ENCODE results near the gene CEP78. TPM values are rescaled to one million over a fixed set of nuclear protein-coding genes. Genes with fewer than 3 reads are reported as not detected.

CEP78 gene
- total RNA-seq, 1 experiment from 2014 or later: 57.8 TPM

GRCh38 chr9:78324068-78324650 is 88.3 kb downstream of the CEP78 start:
- H2BK120ac ChIP-seq (ENCODE audit: low read depth, low read length, poor library complexity, severe bottlenecking): no peak overlapping the region
- H3K4me2 ChIP-seq (ENCODE audit: insufficient read depth, insufficient read length, low read length): no peak overlapping the region
- H3K27ac ChIP-seq (ENCODE audit: insufficient read length, low read depth, low read length): no peak overlapping the region
- peaks cover 3% of the 10 kb centered on the region; the same call in 1 of the 2 replicates for H3K79me2 ChIP-seq (ENCODE audit: insufficient read depth, low read length)
- H3K27ac Mint-ChIP-seq: peak overlapping the region; percentile 78 to 95 (median 83); a peak in 5 of 7 replicates
- no peak overlapping the region for H2AK5ac ChIP-seq (ENCODE audit: insufficient read length, low read length)
- H4K20me1 ChIP-seq (ENCODE audit: control insufficient read depth, insufficient read depth, insufficient read length): no peaks in the 10 kb centered on the region
- no peak overlapping the region for H3K18ac ChIP-seq (ENCODE audit: insufficient read length, low read depth, low read length)
- no peak overlapping the region for H3K4me3 Mint-ChIP-seq
- H3K23ac ChIP-seq (ENCODE audit: insufficient read length, low read depth, low read length): no peak overlapping the region
- no peak overlapping the region for H3K56ac ChIP-seq (ENCODE audit: insufficient read length, low read depth, low read length)
- no peak overlapping the region for H4K8ac ChIP-seq (replicated peaks; ENCODE audit: insufficient read length, low read depth, low read length)
- no peak overlapping the region for H3K4ac ChIP-seq (ENCODE audit: low read depth, low read length)
- H3K9me3 ChIP-seq (ENCODE audit: control insufficient read depth, low read depth, low read length): no peaks in the 10 kb centered on the region
- no peak overlapping the region for H3K14ac ChIP-seq (ENCODE audit: insufficient read depth, low read length)
- H2BK15ac ChIP-seq (ENCODE audit: low read depth, low read length): no peak overlapping the region
- WGBS (ENCODE audit: extremely low coverage, insufficient read length, low lambda C conversion rate): no CpG with 5 or more reads among the region's 10 CpGs
- no peak overlapping the region for H3T11ph ChIP-seq (ENCODE audit: low read length)
- H3K9me3 Mint-ChIP-seq: peaks cover 0 to 8% of the 10 kb centered on the region in 2 experiments; a peak in 2 of 5 replicates
- H2BK20ac ChIP-seq (ENCODE audit: low read depth, low read length, poor library complexity, severe bottlenecking): no peak overlapping the region
- TF ChIP-seq CTCF (conservative IDR thresholded peaks at IDR 0.05): no peak
- H3K79me1 ChIP-seq (ENCODE audit: insufficient read depth, low read depth, low read length, poor library complexity, severe bottlenecking): peaks cover 3% of the 10 kb centered on the region
- H3K27me3 ChIP-seq (ENCODE audit: insufficient read depth, low read length): no peaks in the 10 kb centered on the region
- no peak overlapping the region for H2BK5ac ChIP-seq (ENCODE audit: insufficient read length, low read length)
- peaks cover 90 to 99% (median 94%) of the 10 kb centered on the region in 3 experiments for H3K36me3 Mint-ChIP-seq (ENCODE audit: insufficient read depth in 1 of 3, low read depth in 3 of 3)
- H3K9ac ChIP-seq (ENCODE audit: extremely low read depth, insufficient read length, low read length): no peak overlapping the region
- H3K23me2 ChIP-seq (ENCODE audit: insufficient read length, low read depth, low read length, poor library complexity, severe bottlenecking): no peaks in the 10 kb centered on the region
- H3K4me1 Mint-ChIP-seq: peaks cover 6 to 7% of the 10 kb centered on the region in 2 experiments
- no peak overlapping the region for H2BK12ac ChIP-seq (ENCODE audit: insufficient read length, low read depth, low read length)
- DNase-seq: no peak
- H3K27me3 Mint-ChIP-seq (ENCODE audit: low read depth): no peaks in the 10 kb centered on the region
- no peaks in the 10 kb centered on the region for H3K4me1 ChIP-seq (ENCODE audit: insufficient read depth, low read length)
- H2AFZ ChIP-seq (ENCODE audit: low read length): no peak overlapping the region
- no peak overlapping the region for H4K91ac ChIP-seq (ENCODE audit: insufficient read length, low read depth, low read length)
- H4K5ac ChIP-seq (ENCODE audit: insufficient read length, low read depth, low read length): no peak overlapping the region
